Embryonic facial prominence (tissue), 1 donor: ENCODE results near the gene ATP8B2.
"Not testable (repeated sequence)": the region's sequence is repeated elsewhere in the genome, so short reads cannot be mapped to it uniquely, and the experiment has no call there.

ENCODE experiments used
- DNase-seq: peaks from one replicate; pipeline ENCODE4 v3.0.0-alpha.2; 2016; ENCODE audit errors: extremely low spot score

Gene ATP8B2

GRCh38 chr1:154325583-154326545, 539 bp downstream of the ATP8B2 start:
- no peak for DNase-seq

GRCh38 chr1:154326546-154327465, 1.5 kb downstream of the ATP8B2 start:
- DNase-seq = no peak

- DNase-seq = no peak
Observed at GRCh38 chr1:154327466-154328317, 2.4 kb downstream of the ATP8B2 start.

GRCh38 chr1:154328318-154329151, 3.2 kb downstream of the ATP8B2 start:
- DNase-seq = peak; percentile 56

GRCh38 chr1:154329152-154329521, 3.8 kb downstream of the ATP8B2 start:
- peak; percentile 31 for DNase-seq

GRCh38 chr1:154329551-154330131, 4.3 kb downstream of the ATP8B2 start:
- no peak for DNase-seq

- no peak for DNase-seq
Observed at GRCh38 chr1:154330669-154331068, 5.3 kb downstream of the ATP8B2 start.

GRCh38 chr1:154334079-154335024, 9.0 kb downstream of the ATP8B2 start:
- no peak for DNase-seq

- DNase-seq = peak; percentile 77
Observed at GRCh38 chr1:154335025-154335714, 9.8 kb downstream of the ATP8B2 start.

GRCh38 chr1:154337253-154337894, 12.0 kb downstream of the ATP8B2 start:
- DNase-seq = no peak

GRCh38 chr1:154338875-154339274, 13.6 kb downstream of the ATP8B2 start:
- no peak for DNase-seq

- DNase-seq = not testable (repeated sequence)
Observed at GRCh38 chr1:154341366-154341765, 16.0 kb downstream of the ATP8B2 start.

GRCh38 chr1:154342132-154342531, 16.8 kb downstream of the ATP8B2 start:
- DNase-seq = no peak

- DNase-seq = no peak
Observed at GRCh38 chr1:154342836-154343472, 17.6 kb downstream of the ATP8B2 start.

GRCh38 chr1:154344977-154345837, 19.9 kb downstream of the ATP8B2 start:
- DNase-seq = no peak

GRCh38 chr1:154346276-154346917, 21.1 kb downstream of the ATP8B2 start:
- no peak for DNase-seq
